Esophagus muscularis mucosa (tissue), 3 donors: ENCODE measurements around the gene LILRB2.
"Not testable (repeated sequence)": the region's sequence is repeated elsewhere in the genome, so short reads cannot be mapped to it uniquely, and the experiment has no call there.

Source experiments
- POLR2A ChIP-seq: fragments of 450-650 bp; IDR thresholded peaks from one replicate; pipeline ENCODE4 v1.6.1; 2017; ENCODE audit warnings: antibody characterized with exemption, moderate library complexity, mild to moderate bottlenecking, low read depth
- POLR2AphosphoS5 ChIP-seq, 2 donors: sonication (generic); formaldehyde crosslinking; IDR thresholded peaks; one replicate each; pipeline ENCODE4 v1.6.1; 2017; ENCODE audit warnings: antibody characterized with exemption in 2 of 2
- TF ChIP-seq, protein P1 (sequence below), 3 experiments: fragments of 200-600 bp in 2 of 3; fragments of 450-650 bp in 1 of 3; sonication (generic) in 2 of 3; IDR thresholded peaks; one replicate each; pipeline ENCODE4 v1.5.1; 2017 to 2019; ENCODE audit warnings: antibody characterized with exemption in 3 of 3, mild to moderate bottlenecking in 2 of 3, moderate library complexity in 1 of 3

- TF ChIP-seq, protein P1, sequence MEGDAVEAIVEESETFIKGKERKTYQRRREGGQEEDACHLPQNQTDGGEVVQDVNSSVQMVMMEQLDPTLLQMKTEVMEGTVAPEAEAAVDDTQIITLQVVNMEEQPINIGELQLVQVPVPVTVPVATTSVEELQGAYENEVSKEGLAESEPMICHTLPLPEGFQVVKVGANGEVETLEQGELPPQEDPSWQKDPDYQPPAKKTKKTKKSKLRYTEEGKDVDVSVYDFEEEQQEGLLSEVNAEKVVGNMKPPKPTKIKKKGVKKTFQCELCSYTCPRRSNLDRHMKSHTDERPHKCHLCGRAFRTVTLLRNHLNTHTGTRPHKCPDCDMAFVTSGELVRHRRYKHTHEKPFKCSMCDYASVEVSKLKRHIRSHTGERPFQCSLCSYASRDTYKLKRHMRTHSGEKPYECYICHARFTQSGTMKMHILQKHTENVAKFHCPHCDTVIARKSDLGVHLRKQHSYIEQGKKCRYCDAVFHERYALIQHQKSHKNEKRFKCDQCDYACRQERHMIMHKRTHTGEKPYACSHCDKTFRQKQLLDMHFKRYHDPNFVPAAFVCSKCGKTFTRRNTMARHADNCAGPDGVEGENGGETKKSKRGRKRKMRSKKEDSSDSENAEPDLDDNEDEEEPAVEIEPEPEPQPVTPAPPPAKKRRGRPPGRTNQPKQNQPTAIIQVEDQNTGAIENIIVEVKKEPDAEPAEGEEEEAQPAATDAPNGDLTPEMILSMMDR (IDR thresholded peaks at IDR 0.05), result not testable (repeated sequence)
- TF ChIP-seq POLR2A; POLR2AphosphoS5 (IDR thresholded peaks at IDR 0.05): not testable (repeated sequence)
These were observed 38.3 kb downstream of the LILRB2 start, which contains the start of gene LILRA6 for GRCh38 chr19:54242646-54243045.
